Stimulated activated CD4-positive, alpha-beta T cell treated with anti-CD3 and anti-CD28 coated beads, TNF-alpha, amount 100 ng/mL, for 4 hours (primary cell): ENCODE measurements around the gene KCTD5.
A peak's percentile ranks its signal among the peaks of the same experiment; 100 is the strongest.
"Not testable (repeated sequence)": the region's sequence is repeated elsewhere in the genome, so short reads cannot be mapped to it uniquely, and the experiment has no call there.

Experiments
- DNase-seq, 3 experiments: peaks; one replicate each; pipeline ENCODE4 v3.0.0-alpha.2; 2020; ENCODE audit warnings: low read depth in 3 of 3

The KCTD5 gene

GRCh38 chr16:2673066-2673999, 9.0 kb upstream of the KCTD5 start:
- peak; percentile 88 to 93 (median 91) for DNase-seq

GRCh38 chr16:2675021-2675420, 7.3 kb upstream of the KCTD5 start:
- no peak for DNase-seq

DNA sequence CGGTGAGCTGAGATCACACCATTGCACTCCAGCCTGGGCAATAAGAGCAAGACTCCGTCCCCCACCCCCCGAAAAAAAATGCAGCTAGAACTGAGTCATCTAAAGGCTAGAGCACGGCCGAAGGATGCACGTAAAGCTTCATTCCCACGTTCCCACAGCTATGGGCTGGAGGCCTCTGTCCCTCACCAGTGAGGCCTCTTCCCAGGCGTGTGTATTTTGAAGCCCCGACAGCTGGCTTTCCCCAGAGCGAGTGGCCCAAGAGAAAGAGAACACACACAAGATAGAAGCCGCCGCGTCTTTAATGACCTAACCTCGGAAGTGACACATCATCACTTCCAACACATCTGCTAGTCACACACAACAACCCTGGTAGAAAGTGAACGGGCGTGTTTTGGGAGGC, 6.6 kb upstream of the KCTD5 start:
- no peak for DNase-seq

DNA sequence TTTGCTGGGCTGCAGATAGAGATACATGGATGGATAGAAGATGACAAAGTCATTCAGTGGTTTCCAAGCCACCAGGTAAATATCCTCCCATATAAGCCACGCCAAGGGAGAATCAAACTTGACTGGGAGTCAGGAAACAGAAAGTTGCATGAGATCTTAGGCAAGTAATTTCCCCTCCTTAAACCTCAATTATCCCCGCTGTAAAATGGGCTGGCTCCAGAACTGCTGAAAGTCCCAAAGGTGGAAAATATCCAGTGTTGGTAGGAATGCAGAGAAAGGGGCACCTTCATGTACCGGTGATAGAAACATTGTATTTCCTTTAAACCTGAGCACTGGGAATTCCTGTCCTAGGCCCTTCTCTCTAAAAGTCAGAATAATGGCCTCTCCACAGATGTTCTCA, 5.4 kb upstream of the KCTD5 start:
- DNase-seq: not testable (repeated sequence)

DNA sequence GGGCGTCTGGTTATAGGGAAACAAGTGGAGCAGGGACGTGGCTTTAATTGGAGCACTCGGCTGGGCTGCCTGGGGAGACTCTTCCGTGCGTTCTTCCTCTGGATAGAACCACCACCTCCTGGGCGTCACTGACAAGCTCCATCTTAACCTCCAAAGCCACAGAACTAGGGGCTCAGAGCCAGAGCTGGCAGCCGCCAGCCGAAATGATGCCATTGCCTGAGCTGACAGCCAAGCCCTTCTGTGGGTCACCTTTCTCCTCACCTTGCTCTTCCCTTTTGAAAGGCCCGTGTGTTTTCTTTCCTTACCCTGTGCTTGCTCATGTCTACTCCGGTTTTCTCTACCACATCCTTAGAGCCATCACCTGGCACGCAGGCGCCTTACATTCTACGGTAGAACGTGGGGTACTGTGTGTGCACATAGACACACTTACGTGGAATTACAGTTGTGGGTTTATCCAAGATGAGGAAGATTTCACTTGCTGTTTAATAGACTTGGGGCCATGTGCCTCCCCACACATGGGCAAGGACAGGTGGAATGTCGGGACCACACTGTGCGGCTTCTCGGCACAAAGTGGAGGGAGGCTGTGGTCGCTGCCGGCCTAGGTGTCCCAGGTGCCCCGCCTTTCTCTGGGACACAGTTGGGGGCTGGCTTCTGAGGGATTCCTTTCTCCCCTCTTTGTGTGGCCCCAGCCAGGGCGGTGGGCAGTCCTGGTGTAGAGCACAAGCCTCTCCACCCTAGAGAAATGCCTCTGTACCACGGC, 3.9 kb upstream of the KCTD5 start:
- not testable (repeated sequence) for DNase-seq

GRCh38 chr16:2679902-2680301, 2.4 kb upstream of the KCTD5 start:
- DNase-seq: not testable (repeated sequence)

DNA sequence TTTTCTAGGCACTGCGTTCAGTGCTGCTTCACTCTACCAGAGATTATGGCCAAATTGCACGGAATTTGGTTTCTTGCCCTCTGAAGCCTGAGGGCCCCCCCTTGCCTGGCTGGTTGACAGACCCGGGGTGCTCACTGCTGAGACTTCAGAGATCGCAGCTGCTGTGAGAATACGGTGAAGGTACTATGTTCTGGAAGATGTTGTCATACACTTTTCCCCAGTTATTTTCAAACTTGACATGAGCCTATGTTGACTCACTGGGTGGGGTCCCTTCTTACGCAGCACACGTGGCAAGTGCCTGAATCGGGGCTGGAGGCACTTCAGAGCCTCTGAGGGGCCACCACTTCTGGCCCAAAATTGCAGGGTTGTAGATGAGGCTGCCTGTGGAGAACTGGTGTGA, 2.0 kb upstream of the KCTD5 start:
- DNase-seq: not testable (repeated sequence)

DNA sequence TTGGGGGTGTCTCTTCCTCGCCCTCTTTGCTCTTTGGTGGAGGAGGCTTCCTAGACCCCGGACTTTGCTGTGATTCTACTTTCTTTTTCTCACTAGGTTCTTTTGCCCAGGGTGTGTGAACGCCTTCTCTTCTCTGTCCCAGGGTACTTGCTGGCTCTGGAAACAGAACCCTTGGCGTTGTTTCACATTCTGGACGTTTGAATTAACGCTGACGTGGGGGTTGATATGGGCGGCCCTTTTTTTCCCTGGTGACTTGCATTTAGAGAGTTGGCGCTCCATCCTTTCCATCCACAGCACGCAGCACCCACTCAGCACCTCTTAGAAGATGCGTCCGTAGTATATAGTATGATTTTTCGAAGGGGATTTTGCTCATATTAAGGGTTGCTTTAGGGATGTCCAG, 718 bp downstream of the KCTD5 start:
- not testable (repeated sequence) for DNase-seq

GRCh38 chr16:2686075-2686474, 3.8 kb downstream of the KCTD5 start:
- not testable (repeated sequence) for DNase-seq

GRCh38 chr16:2686912-2687507, 4.7 kb downstream of the KCTD5 start:
- DNase-seq: no peak

DNA sequence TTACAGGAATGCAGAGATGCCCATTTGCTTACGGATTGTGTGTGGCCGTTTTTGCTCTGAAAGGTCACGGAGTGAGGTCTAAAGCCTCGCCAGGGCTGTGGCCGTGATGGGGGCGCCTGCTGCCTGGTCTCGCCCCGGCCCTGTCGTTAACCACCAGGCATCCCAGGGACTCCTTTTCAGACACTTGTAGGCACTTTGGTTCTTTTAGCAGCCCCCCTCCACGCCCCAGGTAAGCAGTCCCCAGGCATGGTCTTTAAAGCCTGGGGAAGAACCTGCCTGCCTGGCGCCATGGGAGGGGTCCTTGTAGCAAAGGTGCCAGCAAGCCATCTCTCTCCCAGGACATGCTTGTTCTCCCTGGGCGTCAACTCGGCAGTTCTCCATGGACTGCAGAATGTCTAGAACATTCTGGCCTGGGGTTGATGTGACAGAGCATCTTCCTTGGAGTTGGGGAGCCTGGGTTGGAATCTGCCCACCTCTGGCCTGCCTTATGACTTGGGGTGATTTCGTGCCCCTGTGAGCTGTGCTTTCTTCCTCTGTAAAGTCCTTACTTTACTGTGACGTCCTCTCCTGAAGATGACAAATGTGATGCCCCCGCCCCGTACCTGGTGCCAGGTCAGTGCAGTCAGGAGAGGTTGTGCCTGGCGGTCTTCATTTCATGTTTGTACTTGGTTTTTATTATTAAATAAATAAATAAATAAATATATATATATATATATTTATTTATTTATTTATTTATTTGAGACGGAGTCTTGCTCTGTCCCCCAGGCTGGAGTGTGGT, 5.4 kb downstream of the KCTD5 start:
- DNase-seq: no peak

DNA sequence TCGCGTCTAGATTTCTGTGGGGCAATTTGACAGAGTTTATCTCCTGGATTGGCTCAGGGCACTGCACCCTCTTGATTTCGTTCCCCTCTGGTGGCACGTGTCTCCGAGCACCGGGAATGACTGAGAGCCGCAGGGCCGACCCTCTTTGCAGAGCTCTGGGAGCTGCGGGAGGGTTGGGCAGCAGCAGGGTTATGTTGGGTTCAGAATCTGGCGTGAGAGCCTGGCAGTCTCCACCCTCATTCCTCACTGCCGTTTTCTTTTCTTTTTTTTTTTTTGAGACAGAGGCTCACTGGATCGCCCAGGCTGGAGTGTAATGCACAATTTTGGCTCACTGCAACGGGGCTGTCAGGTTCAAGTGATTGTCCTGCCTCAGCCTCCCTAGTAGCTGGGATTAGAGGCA, 7.1 kb downstream of the KCTD5 start:
- DNase-seq: not testable (repeated sequence)

DNA sequence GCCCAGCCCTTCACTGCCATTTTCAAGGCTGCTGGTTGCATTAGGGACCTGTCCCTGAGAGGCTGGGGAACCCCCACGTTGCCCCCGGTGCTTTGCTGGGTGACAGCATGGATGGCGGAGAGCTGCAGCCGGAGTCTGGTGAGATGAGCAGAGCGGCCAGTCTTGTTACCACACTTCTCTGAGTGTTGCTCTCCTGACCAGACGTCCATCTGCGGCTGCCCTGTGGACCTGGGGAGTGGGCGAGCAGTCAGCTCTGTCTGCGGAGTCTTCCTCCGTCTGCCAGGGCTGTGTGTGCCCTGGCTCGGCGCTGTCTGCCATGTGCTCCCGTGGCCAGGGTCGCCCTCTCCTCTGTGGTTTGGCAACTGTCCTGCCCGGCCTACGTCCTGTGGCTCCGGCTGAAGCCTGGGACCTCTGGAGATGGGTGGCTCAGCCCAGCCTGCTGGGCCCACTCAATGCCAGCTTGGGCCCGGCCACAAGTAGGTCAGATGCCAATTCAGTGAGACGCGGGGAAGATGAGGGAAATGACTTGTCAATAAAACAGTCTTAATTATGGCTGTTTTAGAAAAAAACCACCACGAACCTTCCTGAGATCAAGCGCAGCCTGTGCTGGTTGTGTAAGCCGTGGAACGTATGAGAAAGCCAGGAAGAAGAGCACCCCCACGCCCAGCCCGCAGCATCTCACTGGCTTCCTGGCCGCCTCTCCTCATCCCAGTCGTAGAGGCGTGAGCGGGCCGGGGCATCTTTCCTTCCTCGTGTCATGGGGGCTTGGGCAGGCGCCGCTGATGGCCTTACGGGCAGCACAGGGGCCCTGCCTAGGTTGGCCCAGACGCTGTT, 7.9 kb downstream of the KCTD5 start:
- no peak for DNase-seq

- no peak for DNase-seq
These were observed 8.5 kb downstream of the KCTD5 start for GRCh38 chr16:2690852-2691251.

GRCh38 chr16:2691491-2692248, 9.3 kb downstream of the KCTD5 start:
- no peak for DNase-seq

GRCh38 chr16:2692251-2692947, 10.1 kb downstream of the KCTD5 start:
- DNase-seq: no peak

DNA sequence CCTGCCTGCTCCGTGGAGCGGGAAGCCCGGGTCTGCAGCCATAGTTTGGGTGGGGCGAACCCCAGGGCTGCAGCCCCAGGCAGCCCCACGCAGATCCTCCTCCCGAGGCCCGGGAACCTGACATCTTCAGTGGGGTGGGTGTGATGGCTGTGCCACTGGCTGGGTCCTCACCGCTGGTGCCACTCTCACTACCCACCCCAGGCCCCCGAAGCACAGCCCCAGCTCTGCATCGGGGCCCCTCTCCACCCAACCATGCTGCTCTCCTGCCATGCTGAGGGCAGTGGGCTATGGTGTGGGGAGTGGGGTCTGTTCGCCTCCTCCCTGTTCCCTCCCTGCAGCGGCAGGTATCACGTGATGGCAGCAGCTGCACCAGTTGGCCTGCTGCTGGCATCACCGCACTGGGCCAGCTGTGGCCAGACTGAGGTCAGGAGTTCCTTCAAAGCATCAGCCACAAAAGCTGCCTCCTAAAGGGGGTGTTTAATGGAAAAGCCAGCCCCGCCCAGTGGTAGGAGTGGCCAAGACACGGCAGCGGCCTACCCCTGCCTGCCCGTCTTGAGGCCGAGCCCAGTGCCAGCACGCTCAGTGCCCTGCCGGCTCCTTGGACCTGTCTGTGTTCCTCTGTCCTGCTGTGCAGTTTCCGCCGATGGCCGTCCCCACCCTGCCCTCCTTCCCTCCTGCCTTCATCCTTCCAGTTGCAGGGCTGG, 10.8 kb downstream of the KCTD5 start:
- no peak for DNase-seq

DNA sequence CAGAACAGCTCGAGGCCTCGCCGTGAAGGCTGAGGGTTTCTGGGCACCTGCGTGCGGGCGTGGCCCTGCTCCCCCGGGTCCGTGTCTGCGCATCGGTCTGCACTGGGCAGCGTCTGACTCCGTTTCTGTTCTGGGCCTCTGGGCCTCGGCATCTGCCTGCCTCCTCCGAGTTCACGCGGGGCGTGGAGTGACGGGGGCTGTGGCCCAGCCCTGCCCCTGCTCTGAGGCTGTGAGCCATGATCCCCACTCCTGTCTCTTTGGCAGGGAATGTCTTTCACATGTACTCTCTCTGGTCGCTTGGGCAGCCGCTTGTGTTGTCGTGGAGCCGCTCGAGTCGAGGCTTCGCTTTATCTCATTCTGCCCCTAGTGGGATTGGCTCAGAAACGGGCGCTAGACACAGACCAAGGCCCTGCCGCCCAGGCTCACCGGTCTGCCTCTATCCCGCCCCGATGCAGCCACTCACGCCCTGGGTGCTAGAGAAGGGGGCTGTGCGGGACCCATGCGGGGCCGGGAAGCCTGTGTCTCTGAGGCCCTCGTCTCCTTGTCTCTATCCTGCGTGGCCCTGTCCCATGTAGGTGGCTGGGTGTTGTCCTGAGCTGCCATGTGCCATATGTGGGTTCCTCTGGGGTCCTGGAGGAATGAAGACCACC, 14.4 kb downstream of the KCTD5 start:
- not testable (repeated sequence) for DNase-seq
